Measurements from ENCODE around the gene FBN3. TPM values are rescaled to one million over a fixed set of nuclear protein-coding genes. Genes with fewer than 3 reads are reported as not detected.
"Not testable (repeated sequence)": the region's sequence is repeated elsewhere in the genome, so short reads cannot be mapped to it uniquely, and the experiment has no call there.

FBN3 gene
- total RNA-seq, 4 donors from 2014 or later, result 0.04 to 2.1 TPM; not detected in 2

DNA sequence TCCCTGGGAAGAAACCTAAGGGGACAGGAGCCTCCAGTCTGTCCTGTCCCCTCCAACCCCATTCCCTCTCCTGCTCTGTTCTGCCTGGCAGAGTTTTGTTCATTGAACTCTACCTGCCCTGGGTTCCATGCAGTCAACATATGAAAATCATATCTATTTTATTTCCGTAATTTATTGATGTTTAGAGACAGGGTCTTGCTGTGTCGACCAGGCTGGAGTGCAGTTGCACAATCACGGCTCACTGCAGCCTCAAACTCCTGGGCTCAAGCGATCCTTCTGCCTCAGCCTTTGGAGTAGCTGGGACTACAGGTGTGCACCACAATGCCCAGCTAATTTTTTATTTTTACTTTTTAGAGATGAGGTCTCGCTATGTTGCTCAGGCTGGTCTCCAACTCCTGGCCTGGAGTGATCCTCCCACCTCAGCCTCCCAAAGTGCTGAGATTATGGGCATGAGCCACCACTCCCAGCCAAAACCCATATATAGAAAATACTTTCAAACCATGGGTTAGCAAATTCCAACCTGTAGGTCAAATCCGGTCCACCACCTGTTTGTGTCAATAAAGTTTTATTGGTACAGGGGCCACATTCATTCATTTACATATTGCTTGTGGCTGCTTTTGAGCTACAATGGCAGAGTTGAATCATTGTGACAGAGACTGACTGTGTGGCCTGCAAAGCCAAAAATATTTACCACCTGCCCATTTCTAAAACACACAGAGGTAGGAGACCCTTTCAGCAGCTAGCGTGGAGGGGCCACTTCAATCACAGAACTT lies 39.3 kb downstream of the FBN3 start:
- intact Hi-C loops (cut with DNase I; ENCODE audit: low total_unique reads), result no loop called here
- 89 to 93% methylated on average over 7 of the region's 7 CpGs for WGBS, 2 donors
- H3K4me3 ChIP-seq (ENCODE audit: low read depth, poor library complexity, severe bottlenecking), result no peak overlapping the region
- no peak for TF ChIP-seq POLR2A (IDR thresholded peaks at IDR 0.05)
- no peak for TF ChIP-seq CTCF (IDR thresholded peaks at IDR 0.05)
- no peak for DNase-seq (ENCODE audit: low spot score in 2 of 2)

DNA sequence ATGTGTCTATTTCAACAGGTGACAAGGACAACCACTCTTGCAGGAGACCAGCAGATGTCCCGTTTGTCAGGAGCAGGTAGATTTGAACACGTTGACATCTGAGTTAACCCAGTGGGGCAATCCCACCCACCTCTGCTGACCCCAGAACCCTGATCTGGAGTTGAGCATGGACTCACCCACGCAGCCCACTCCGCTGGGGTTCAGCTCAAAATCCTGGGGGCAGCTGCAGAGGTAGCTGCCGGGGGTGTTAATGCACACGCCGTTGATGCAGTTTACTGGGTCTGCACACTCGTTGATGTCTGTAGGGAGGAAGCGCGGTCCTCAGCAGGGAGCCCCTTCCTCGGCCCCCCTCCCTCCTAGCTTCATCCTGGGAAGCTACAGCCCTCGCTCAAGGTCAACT lies 39.9 kb downstream of the FBN3 start:
- DNase-seq (ENCODE audit: low spot score in 2 of 2), result no peak
- WGBS, 2 donors, result 70 to 78% methylated on average over 12 of the region's 12 CpGs
- TF ChIP-seq POLR2A (IDR thresholded peaks at IDR 0.05), result no peak
- no peak for TF ChIP-seq CTCF (IDR thresholded peaks at IDR 0.05)
- no peak overlapping the region for H3K4me3 ChIP-seq (ENCODE audit: low read depth, poor library complexity, severe bottlenecking)
- intact Hi-C loops (cut with DNase I; ENCODE audit: low total_unique reads), result no loop called here

- WGBS, 2 donors, result 79 to 82% methylated on average over 19 of the region's 19 CpGs
- H3K4me3 ChIP-seq (ENCODE audit: low read depth, poor library complexity, severe bottlenecking), result no peak overlapping the region
- intact Hi-C loops (cut with DNase I; ENCODE audit: low total_unique reads), result no loop called here
- TF ChIP-seq POLR2A (IDR thresholded peaks at IDR 0.05), result no peak
- TF ChIP-seq CTCF (IDR thresholded peaks at IDR 0.05), result no peak
- no peak for DNase-seq (ENCODE audit: low spot score in 2 of 2)
These were observed 40.6 kb downstream of the FBN3 start for GRCh38 chr19:8108560-8109445.

- no peak for DNase-seq (ENCODE audit: low spot score in 2 of 2)
- H3K4me3 ChIP-seq (ENCODE audit: low read depth, poor library complexity, severe bottlenecking), result no peak overlapping the region
- no peak for TF ChIP-seq CTCF (IDR thresholded peaks at IDR 0.05)
- TF ChIP-seq POLR2A (IDR thresholded peaks at IDR 0.05), result no peak
- 77 to 85% methylated on average over 2 of the region's 2 CpGs for WGBS, 2 donors
- intact Hi-C loops (cut with DNase I; ENCODE audit: low total_unique reads), result no loop called here
These were observed 42.0 kb downstream of the FBN3 start for GRCh38 chr19:8107301-8107903.

DNA sequence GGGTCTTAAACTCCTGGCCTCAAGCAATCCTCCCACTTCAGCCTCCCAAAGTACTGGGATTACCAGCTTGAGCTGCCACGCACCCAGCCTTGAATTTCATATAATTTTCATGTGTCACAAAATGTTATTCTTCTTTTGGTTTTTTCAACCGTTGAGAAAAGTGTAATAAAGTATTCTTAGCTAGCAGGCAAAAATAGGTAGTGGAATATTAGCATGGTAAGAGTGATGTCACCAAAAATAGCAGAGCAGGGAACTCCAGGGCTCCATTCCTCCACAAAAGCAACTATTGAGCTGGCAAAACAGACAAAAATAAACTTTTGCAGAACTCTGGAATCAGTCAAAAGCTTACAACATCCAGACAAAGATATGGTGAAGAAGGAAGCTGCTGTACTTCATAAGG lies 43.9 kb downstream of the FBN3 start:
- no peak for DNase-seq (ENCODE audit: low spot score in 2 of 2)
- no peak overlapping the region for H3K4me3 ChIP-seq (ENCODE audit: low read depth, poor library complexity, severe bottlenecking)
- intact Hi-C loops (cut with DNase I; ENCODE audit: low total_unique reads), result no loop called here
- TF ChIP-seq CTCF (IDR thresholded peaks at IDR 0.05), result no peak
- TF ChIP-seq POLR2A (IDR thresholded peaks at IDR 0.05), result no peak
- WGBS, 2 donors, result 83 to 89% methylated on average over 2 of the region's 2 CpGs

GRCh38 chr19:8101910-8102309 lies 47.5 kb downstream of the FBN3 start:
- intact Hi-C loops (cut with DNase I; ENCODE audit: low total_unique reads); H3K4me3 ChIP-seq (ENCODE audit: low read depth, poor library complexity, severe bottlenecking); DNase-seq (ENCODE audit: low spot score in 2 of 2): not testable (repeated sequence)
- 86 to 88% methylated on average over 12 of the region's 12 CpGs for WGBS, 2 donors

Data from lower leg skin (tissue), 4 donors.